H1 (cell line): ENCODE measurements around the gene NEDD4L. TPM values are rescaled to one million over a fixed set of nuclear protein-coding genes. Genes with fewer than 3 reads are reported as not detected.

ENCODE experiments used
- CTCF ChIA-PET: fragments of 300-600 bp; sonication (Branson Sonifier 250); formaldehyde crosslinking; loops from one replicate; lab custom pipeline; 2021; ENCODE audit not compliant: partially characterized antibody; lab: Charles Lee
- POLR2A ChIA-PET: fragments of 300-600 bp; sonication (Branson Sonifier 250); formaldehyde crosslinking; loops from one replicate; lab custom pipeline; 2021; ENCODE audit warnings: inconsistent platforms; ENCODE audit not compliant: partially characterized antibody; lab: Charles Lee
- DNase-seq, 2 experiments: peaks; one replicate each; pipeline versions ENCODE4 v3.0.0 to v3.0.0-alpha.2; 2010 to 2022; ENCODE audit warnings: low spot score in 2 of 2, low read depth in 1 of 2, mixed read lengths in 1 of 2
- FAIRE-seq: peaks from 2 replicates; lab custom pipeline; 2011; peaks lifted over from hg19 to GRCh38; lab: Jason Lieb, UNC
- H2AFZ ChIP-seq: 2 replicates; pipeline ENCODE4 v1.8.1; 2012; ENCODE audit warnings: low read length, inconsistent platforms
- H2AK5ac ChIP-seq: 2 replicates; pipeline ENCODE4 v1.6.1; 2013; ENCODE audit warnings: low read depth, low read length
- H2BK120ac ChIP-seq: replicated peaks from 2 replicates; pipeline ENCODE3; 2013; ENCODE audit warnings: low read depth, low read length, inconsistent platforms
- H2BK12ac ChIP-seq: 2 replicates; pipeline ENCODE4 v1.6.1; 2013; ENCODE audit warnings: low read depth, low read length
- H2BK15ac ChIP-seq: 2 replicates; pipeline ENCODE4 v1.6.1; 2013; ENCODE audit warnings: low read length
- H2BK20ac ChIP-seq: 2 replicates; pipeline ENCODE4 v1.6.1; 2013; ENCODE audit warnings: low read length
- H2BK5ac ChIP-seq: 2 replicates; pipeline ENCODE4 v1.6.1; 2013; ENCODE audit warnings: low read depth, low read length
- H3K14ac ChIP-seq: 2 replicates; pipeline ENCODE4 v1.6.1; 2013; ENCODE audit warnings: inconsistent platforms; ENCODE audit not compliant: insufficient read length
- H3K18ac ChIP-seq: 2 replicates; pipeline ENCODE4 v1.6.1; 2013; ENCODE audit warnings: low read length; ENCODE audit errors: extremely low read depth
- H3K23ac ChIP-seq: 2 replicates; pipeline ENCODE4 v1.6.1; 2013; ENCODE audit warnings: inconsistent platforms; ENCODE audit not compliant: insufficient read length
- H3K23me2 ChIP-seq: 2 replicates; pipeline ENCODE4 v1.6.1; 2013; ENCODE audit warnings: low read depth, low read length
- H3K27ac ChIP-seq: 2 replicates; pipeline ENCODE4 v1.6.1; 2011; ENCODE audit warnings: low read depth, low read length, inconsistent platforms
- H3K27me3 ChIP-seq, 4 experiments: replicated peaks in 1 of 4; 1 replicate in 1 of 4; 2 replicates in 3 of 4; pipeline versions ENCODE4 v1.6.1 to v1.8.1; 2011 to 2013; ENCODE audit warnings: low read length in 3 of 4, mild to moderate bottlenecking in 3 of 4, inconsistent platforms in 2 of 4, mixed read lengths in 2 of 4, moderate library complexity in 1 of 4; ENCODE audit not compliant: control insufficient read depth in 3 of 4, insufficient read depth in 3 of 4; ENCODE audit errors: extremely low read depth in 1 of 4
- H3K36me3 ChIP-seq, 4 experiments: 2 replicates each; pipeline versions ENCODE4 v1.6.1 to v1.8.1; 2011 to 2013; ENCODE audit warnings: mild to moderate bottlenecking in 4 of 4, low read length in 3 of 4, moderate library complexity in 2 of 4, control low read depth in 1 of 4, inconsistent platforms in 1 of 4; ENCODE audit not compliant: insufficient read depth in 4 of 4, control insufficient read depth in 2 of 4
- H3K4ac ChIP-seq: replicated peaks from 2 replicates; pipeline ENCODE3; 2013; ENCODE audit warnings: low read length, low read depth, mixed read lengths, inconsistent platforms; ENCODE audit not compliant: insufficient read length
- H3K4me1 ChIP-seq, 4 experiments: replicated peaks in 1 of 4; 1 replicate in 1 of 4; 2 replicates in 3 of 4; pipeline versions ENCODE4 v1.6.1 to v1.8.1; 2011 to 2013; ENCODE audit warnings: low read length in 3 of 4, inconsistent platforms in 2 of 4, mixed read lengths in 1 of 4; ENCODE audit not compliant: insufficient read depth in 4 of 4, control insufficient read depth in 3 of 4
- H3K4me2 ChIP-seq, 2 experiments: 2 replicates each; pipeline versions ENCODE4 v1.6.1 to v1.8.1; 2011 to 2013; ENCODE audit warnings: low read depth in 2 of 2, low read length in 2 of 2, control low read depth in 1 of 2, inconsistent platforms in 1 of 2, mild to moderate bottlenecking in 1 of 2; ENCODE audit not compliant: insufficient read depth in 1 of 2
- H3K4me3 ChIP-seq, 4 experiments: fragments of 200-600, 300-600 bp in 1 of 4; sonication (generic), shearing (Covaris generic), sonication (Bioruptor Twin) in 1 of 4; 2 replicates each; pipeline versions ENCODE4 v1.5.1 to v1.8.1; 2011 to 2016; ENCODE audit warnings: low read length in 4 of 4, low read depth in 3 of 4, control low read depth in 2 of 4, inconsistent platforms in 2 of 4, mild to moderate bottlenecking in 2 of 4, mixed read lengths in 1 of 4, moderate library complexity in 1 of 4; ENCODE audit not compliant: insufficient read depth in 2 of 4; ENCODE audit errors: extremely low read depth in 1 of 4
- H3K56ac ChIP-seq: replicated peaks from 2 replicates; pipeline ENCODE3; 2013; ENCODE audit warnings: low read depth, mild to moderate bottlenecking, mixed read lengths, low read length, inconsistent platforms; ENCODE audit not compliant: insufficient read length
- H3K79me1 ChIP-seq: 2 replicates; pipeline ENCODE4 v1.6.1; 2013; ENCODE audit warnings: low read depth, low read length, control low read depth
- H3K79me2 ChIP-seq, 2 experiments: 2 replicates each; pipeline versions ENCODE4 v1.6.1 to v1.8.1; 2012 to 2013; ENCODE audit warnings: low read length in 2 of 2, mild to moderate bottlenecking in 2 of 2, inconsistent platforms in 1 of 2; ENCODE audit not compliant: insufficient read depth in 2 of 2, control insufficient read depth in 1 of 2
- H3K9ac ChIP-seq, 4 experiments: replicated peaks in 1 of 4; 1 replicate in 1 of 4; 2 replicates in 3 of 4; pipeline versions ENCODE4 v1.6.1 to v1.8.1; 2011 to 2013; ENCODE audit warnings: low read depth in 3 of 4, low read length in 3 of 4, control low read depth in 2 of 4, mild to moderate bottlenecking in 2 of 4, moderate library complexity in 2 of 4, inconsistent platforms in 1 of 4; ENCODE audit errors: extremely low read depth in 1 of 4
- H3K9me3 ChIP-seq, 2 experiments: 2 replicates each; pipeline versions ENCODE4 v1.6.1 to v1.8.1; 2012 to 2013; ENCODE audit warnings: mild to moderate bottlenecking in 2 of 2, moderate library complexity in 2 of 2, control low read depth in 1 of 2, inconsistent platforms in 1 of 2, low read depth in 1 of 2, low read length in 1 of 2, mixed read lengths in 1 of 2; ENCODE audit not compliant: insufficient read depth in 2 of 2
- H4K20me1 ChIP-seq, 2 experiments: replicated peaks in 1 of 2; 2 replicates each; pipeline versions ENCODE3 to v1.8.1; 2011 to 2013; ENCODE audit warnings: inconsistent platforms in 2 of 2, low read length in 2 of 2, mild to moderate bottlenecking in 1 of 2; ENCODE audit not compliant: insufficient read depth in 2 of 2, control insufficient read depth in 1 of 2
- H4K5ac ChIP-seq: 2 replicates; pipeline ENCODE4 v1.6.1; 2013; ENCODE audit warnings: low read length, low read depth, mixed read lengths, inconsistent platforms; ENCODE audit not compliant: insufficient read length
- H4K8ac ChIP-seq: 2 replicates; pipeline ENCODE4 v1.8.0; 2013; ENCODE audit warnings: mild to moderate bottlenecking, moderate library complexity, low read length, inconsistent platforms; ENCODE audit not compliant: insufficient read depth; ENCODE audit errors: extremely low read depth
- H4K91ac ChIP-seq: replicated peaks from 2 replicates; pipeline ENCODE3; 2013; ENCODE audit warnings: low read length, mixed read lengths, inconsistent platforms; ENCODE audit not compliant: insufficient read length
- ATF3 ChIP-seq: IDR thresholded peaks from 2 replicates; pipeline ENCODE4 v1.6.1; 2011; ENCODE audit warnings: low read depth, mild to moderate bottlenecking, low read length; ENCODE audit not compliant: insufficient read depth
- JUN ChIP-seq: IDR thresholded peaks from 2 replicates; pipeline ENCODE4 v1.6.1; 2011; ENCODE audit warnings: low read depth, mild to moderate bottlenecking, improper control_type of control experiment, low read length
- NRF1 ChIP-seq: IDR thresholded peaks from 2 replicates; pipeline ENCODE4 v1.6.1; 2011; ENCODE audit warnings: mild to moderate bottlenecking, low read depth, low read length, improper control_type of control experiment
- PHF8 ChIP-seq: fragments of 200-600 bp; sonication (generic); conservative IDR thresholded peaks from 2 replicates; pipeline ENCODE4 v1.7.1; 2012; ENCODE audit warnings: low read depth, mild to moderate bottlenecking, inconsistent platforms, low read length, moderate library complexity
- POLR2A ChIP-seq, 2 experiments: IDR thresholded peaks; 1 replicate in 1 of 2; 2 replicates in 1 of 2; pipeline ENCODE4 v1.6.1; 2011; ENCODE audit warnings: low read depth in 2 of 2, low read length in 2 of 2, mild to moderate bottlenecking in 2 of 2; ENCODE audit errors: control extremely low read depth in 1 of 2
- RXRA ChIP-seq: IDR thresholded peaks from 2 replicates; pipeline ENCODE4 v1.6.1; 2011; ENCODE audit warnings: low read depth, mild to moderate bottlenecking, low read length, moderate library complexity; ENCODE audit not compliant: insufficient read depth
- WGBS, 2 experiments: shearing (Covaris generic) in 1 of 2; methylation state at CpG; one replicate each; pipeline versions ENCODE4 v1.1.6 to v1.1.7; 2013 to 2015; ENCODE audit warnings: low lambda C conversion rate in 2 of 2, mixed read lengths in 2 of 2, inconsistent platforms in 1 of 2, low coverage in 1 of 2, missing lambda C conversion rate in 1 of 2; ENCODE audit not compliant: insufficient replicate concordance in 2 of 2, insufficient coverage in 1 of 2, insufficient read length in 1 of 2; ENCODE audit errors: extremely low coverage in 1 of 2, missing lambda C conversion rate in 1 of 2; 5-methylcytosine and 5-hydroxymethylcytosine counted together
- polyA plus RNA-seq, 7 experiments: library from polyadenylated mRNA; depleted of rRNA in 3 of 7; stranded (reverse) in 5 of 7; unstranded in 2 of 7; fragments of >200 nt in 5 of 7; fragments of 200-250 nt in 2 of 7; gene quantifications; 1 replicate in 5 of 7; 2 replicates in 1 of 7; 4 replicates in 1 of 7; pipeline versions ENCODE4 v1.2.1 to v1.2.3, GENCODE V29; 2011 to 2013; ENCODE audit warnings: missing spikeins in 2 of 7, mixed read lengths in 2 of 7
- total RNA-seq: library from RNA; stranded (reverse); fragmentation: NEBNext Ultra II Directional; extraction: Animal tissue kit (Norgen Biotek cat#: 25700); gene quantifications from 2 replicates; pipeline ENCODE4 v1.2.1, GENCODE V29; 2021

The NEDD4L gene
- total and polyA plus RNA-seq, 2 of the 8 experiments (the other 6 are each of a cell fraction or from before 2014, with no cell fraction given), result 37.3 to 69.8 TPM

GRCh38 chr18:58211510-58211909, 167.5 kb downstream of the NEDD4L start:
- Histone ChIP-seq H2AK5ac (no peak overlapping the region), H3K4me1 (peaks cover 3 to 16% (median 9%) of the 10 kb centered on the region in 4 experiments), H3K27me3 (no peaks in the 10 kb centered on the region), H2BK120ac (no peak overlapping the region), H3K23me2 (peaks cover 3% of the 10 kb centered on the region; the same call in 1 of the 2 replicates), H3K9me3 (no peaks in the 10 kb centered on the region), H2BK20ac (no peak overlapping the region), H2BK15ac (no peak overlapping the region), H3K4me2 (no peak overlapping the region), H3K56ac (no peak overlapping the region), H3K14ac (no peak overlapping the region), H4K8ac (no peak overlapping the region), H2BK5ac (no peak overlapping the region), H3K79me2 (peaks cover 0 to 55% of the 10 kb centered on the region in 2 experiments; a peak in 3 of 4 replicates), H3K36me3 (no peaks in the 10 kb centered on the region; a peak in 1 of 8 replicates), H3K4me3 (no peak overlapping the region), H3K23ac (no peak overlapping the region), H2AFZ (no peak overlapping the region), H4K91ac (no peak overlapping the region), H2BK12ac (no peak overlapping the region), H3K9ac (no peak overlapping the region), H3K27ac (no peak overlapping the region), H3K18ac (no peak overlapping the region), H3K4ac (no peak overlapping the region), H3K79me1 (no peaks in the 10 kb centered on the region), H4K5ac (no peak overlapping the region), H4K20me1 (no peaks in the 10 kb centered on the region)
- POLR2A ChIA-PET, result no interaction called here
- 92% methylated on average over 4 of the region's 4 CpGs; no CpG with 5 or more reads in 1 of the 2 experiments for WGBS, 2 experiments
- TF ChIP-seq PHF8, result no peak
- TF ChIP-seq NRF1, result no peak
- no peak for TF ChIP-seq POLR2A (IDR thresholded peaks at IDR 0.05; ENCODE audit: control extremely low read depth in 1 of 2, low read depth in 2 of 2, low read length in 2 of 2)
- TF ChIP-seq RXRA, result no peak
- no peak for TF ChIP-seq JUN
- no peak for TF ChIP-seq ATF3
- FAIRE-seq (no peak), DNase-seq (no peak)
- CTCF ChIA-PET, result interaction anchor here (0.9 to 1.9 kb wide), 2 partner anchors 8 to 9 kb away, joined by 3 to 6 read pairs; no protein-coding TSS in a partner anchor
